Prostate gland (tissue), 2 donors: ENCODE measurements around the gene CLCA1.

ENCODE experiments used
- CTCF ChIP-seq, 4 experiments: fragments of 200-600 bp in 2 of 4; fragments of 450-650 bp in 2 of 4; sonication (generic) in 2 of 4; IDR thresholded peaks; 1 replicate in 3 of 4; 2 replicates in 1 of 4; pipeline ENCODE4 v1.5.1; 2016 to 2019; ENCODE audit warnings: antibody characterized with exemption in 4 of 4, mild to moderate bottlenecking in 2 of 4, moderate library complexity in 2 of 4
- POLR2A ChIP-seq: fragments of 450-650 bp; IDR thresholded peaks from one replicate; pipeline ENCODE4 v1.6.1; 2016; ENCODE audit warnings: antibody characterized with exemption, mild to moderate bottlenecking

DNA sequence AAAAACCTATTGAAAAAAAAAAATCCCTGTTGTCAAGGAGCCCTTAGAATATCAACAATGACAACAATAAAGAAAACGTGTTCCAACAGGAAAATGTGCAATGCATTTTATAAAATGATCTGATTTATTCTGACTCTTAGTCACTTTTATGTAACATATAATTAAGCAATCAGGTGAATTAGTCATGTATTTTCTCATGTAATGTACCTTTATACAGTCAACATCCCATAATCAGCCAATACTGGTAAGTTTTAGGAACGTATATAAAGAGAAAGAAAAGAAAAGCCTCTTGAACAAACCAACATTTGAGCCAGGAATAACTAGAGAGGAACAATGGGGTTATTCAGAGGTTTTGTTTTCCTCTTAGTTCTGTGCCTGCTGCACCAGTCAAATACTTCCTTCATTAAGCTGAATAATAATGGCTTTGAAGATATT, 78.1 kb downstream of the CLCA1 start, which contains the start of gene CLCA4:
- TF ChIP-seq CTCF (IDR thresholded peaks at IDR 0.05) (no peak), POLR2A (no peak)
